Measurements from ENCODE around the gene GAK.

DNA sequence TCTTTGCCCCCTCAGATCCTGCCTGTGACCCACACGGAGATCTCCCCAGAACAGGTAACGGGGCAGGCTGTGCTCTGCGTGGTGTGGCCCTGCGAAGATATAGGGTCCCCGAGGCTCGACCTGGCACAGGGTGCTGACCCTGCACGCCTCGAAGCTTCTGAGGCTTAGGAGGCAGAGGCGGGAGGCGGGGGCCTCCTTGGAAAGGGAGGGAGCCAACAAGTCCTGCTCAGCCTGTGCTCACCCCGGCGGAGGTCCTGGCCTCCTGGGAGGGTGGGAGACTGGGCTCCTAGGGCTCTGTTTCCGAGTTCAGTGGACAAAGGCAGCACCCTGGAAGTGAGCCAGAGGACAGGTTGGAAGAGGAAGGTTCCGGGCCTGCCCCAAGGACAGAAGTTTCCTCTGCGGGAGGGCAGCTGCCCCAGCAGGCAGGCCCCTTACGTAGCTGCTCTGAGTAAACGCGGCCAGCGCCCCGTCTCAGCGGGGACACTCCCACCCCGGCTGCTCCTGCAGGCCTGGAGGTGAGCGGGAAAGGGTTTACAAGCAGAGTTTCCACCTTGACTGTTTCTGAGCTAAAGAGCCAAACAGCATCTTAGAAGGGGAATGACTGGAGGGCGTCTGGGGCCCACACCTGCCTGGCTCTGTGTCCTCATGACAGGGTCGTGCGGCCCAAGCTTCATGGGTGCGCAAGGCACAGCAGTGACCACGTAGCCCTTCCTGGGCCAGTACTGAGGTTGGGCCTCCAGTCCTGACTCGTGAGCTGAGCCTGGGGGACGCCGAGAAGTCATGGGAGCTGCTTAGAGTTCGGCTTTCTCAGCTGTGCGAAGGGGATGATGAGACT lies 16.2 kb upstream of the GAK start:
- TF ChIP-seq, protein P1, sequence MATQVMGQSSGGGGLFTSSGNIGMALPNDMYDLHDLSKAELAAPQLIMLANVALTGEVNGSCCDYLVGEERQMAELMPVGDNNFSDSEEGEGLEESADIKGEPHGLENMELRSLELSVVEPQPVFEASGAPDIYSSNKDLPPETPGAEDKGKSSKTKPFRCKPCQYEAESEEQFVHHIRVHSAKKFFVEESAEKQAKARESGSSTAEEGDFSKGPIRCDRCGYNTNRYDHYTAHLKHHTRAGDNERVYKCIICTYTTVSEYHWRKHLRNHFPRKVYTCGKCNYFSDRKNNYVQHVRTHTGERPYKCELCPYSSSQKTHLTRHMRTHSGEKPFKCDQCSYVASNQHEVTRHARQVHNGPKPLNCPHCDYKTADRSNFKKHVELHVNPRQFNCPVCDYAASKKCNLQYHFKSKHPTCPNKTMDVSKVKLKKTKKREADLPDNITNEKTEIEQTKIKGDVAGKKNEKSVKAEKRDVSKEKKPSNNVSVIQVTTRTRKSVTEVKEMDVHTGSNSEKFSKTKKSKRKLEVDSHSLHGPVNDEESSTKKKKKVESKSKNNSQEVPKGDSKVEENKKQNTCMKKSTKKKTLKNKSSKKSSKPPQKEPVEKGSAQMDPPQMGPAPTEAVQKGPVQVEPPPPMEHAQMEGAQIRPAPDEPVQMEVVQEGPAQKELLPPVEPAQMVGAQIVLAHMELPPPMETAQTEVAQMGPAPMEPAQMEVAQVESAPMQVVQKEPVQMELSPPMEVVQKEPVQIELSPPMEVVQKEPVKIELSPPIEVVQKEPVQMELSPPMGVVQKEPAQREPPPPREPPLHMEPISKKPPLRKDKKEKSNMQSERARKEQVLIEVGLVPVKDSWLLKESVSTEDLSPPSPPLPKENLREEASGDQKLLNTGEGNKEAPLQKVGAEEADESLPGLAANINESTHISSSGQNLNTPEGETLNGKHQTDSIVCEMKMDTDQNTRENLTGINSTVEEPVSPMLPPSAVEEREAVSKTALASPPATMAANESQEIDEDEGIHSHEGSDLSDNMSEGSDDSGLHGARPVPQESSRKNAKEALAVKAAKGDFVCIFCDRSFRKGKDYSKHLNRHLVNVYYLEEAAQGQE (IDR thresholded peaks at IDR 0.05; ENCODE audit: borderline replicate concordance), result no peak
- TF ChIP-seq, protein P2, sequence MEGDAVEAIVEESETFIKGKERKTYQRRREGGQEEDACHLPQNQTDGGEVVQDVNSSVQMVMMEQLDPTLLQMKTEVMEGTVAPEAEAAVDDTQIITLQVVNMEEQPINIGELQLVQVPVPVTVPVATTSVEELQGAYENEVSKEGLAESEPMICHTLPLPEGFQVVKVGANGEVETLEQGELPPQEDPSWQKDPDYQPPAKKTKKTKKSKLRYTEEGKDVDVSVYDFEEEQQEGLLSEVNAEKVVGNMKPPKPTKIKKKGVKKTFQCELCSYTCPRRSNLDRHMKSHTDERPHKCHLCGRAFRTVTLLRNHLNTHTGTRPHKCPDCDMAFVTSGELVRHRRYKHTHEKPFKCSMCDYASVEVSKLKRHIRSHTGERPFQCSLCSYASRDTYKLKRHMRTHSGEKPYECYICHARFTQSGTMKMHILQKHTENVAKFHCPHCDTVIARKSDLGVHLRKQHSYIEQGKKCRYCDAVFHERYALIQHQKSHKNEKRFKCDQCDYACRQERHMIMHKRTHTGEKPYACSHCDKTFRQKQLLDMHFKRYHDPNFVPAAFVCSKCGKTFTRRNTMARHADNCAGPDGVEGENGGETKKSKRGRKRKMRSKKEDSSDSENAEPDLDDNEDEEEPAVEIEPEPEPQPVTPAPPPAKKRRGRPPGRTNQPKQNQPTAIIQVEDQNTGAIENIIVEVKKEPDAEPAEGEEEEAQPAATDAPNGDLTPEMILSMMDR (IDR thresholded peaks at IDR 0.05; ENCODE audit: poor library complexity, severe bottlenecking), result no peak
- TF ChIP-seq POLR2AphosphoS5 (IDR thresholded peaks at IDR 0.05) (no peak), EZH2 (IDR thresholded peaks at IDR 0.05; ENCODE audit: borderline replicate concordance, insufficient read depth, low read length, poor library complexity, severe bottlenecking) (no peak)
